Small intestine (tissue), 7 donors: ENCODE data around the gene CTCF. TPM values are rescaled to one million over a fixed set of nuclear protein-coding genes. Genes with fewer than 3 reads are reported as not detected.

Experiments used
- DNase-seq, 2 donors: peaks; one replicate each; pipeline versions ENCODE4 v3.0.0 to v3.0.0-alpha.2; 2013
- FAIRE-seq: peaks from 2 replicates; lab custom pipeline; 2012; peaks lifted over from hg19 to GRCh38; lab: Jason Lieb, UNC
- H3K27ac ChIP-seq, 3 donors: one replicate each; pipeline ENCODE4 v1.5.1; 2013; ENCODE audit warnings: low read length in 2 of 3, mild to moderate bottlenecking in 2 of 3, control low read depth in 1 of 3, inconsistent platforms in 1 of 3, low read depth in 1 of 3, moderate library complexity in 1 of 3
- H3K27me3 ChIP-seq, 3 donors: one replicate each; pipeline ENCODE4 v1.6.1; 2013; ENCODE audit warnings: low read length in 3 of 3, inconsistent platforms in 1 of 3; ENCODE audit not compliant: control insufficient read depth in 3 of 3, insufficient read depth in 3 of 3
- H3K36me3 ChIP-seq, 3 donors: one replicate each; pipeline ENCODE4 v1.6.1; 2013; ENCODE audit warnings: low read length in 3 of 3, inconsistent platforms in 1 of 3, low read depth in 1 of 3, mild to moderate bottlenecking in 1 of 3, moderate library complexity in 1 of 3; ENCODE audit not compliant: control insufficient read depth in 3 of 3, insufficient read depth in 2 of 3
- H3K4me1 ChIP-seq, 3 donors: one replicate each; pipeline ENCODE4 v1.6.1; 2013; ENCODE audit warnings: low read length in 2 of 3, inconsistent platforms in 1 of 3, low read depth in 1 of 3, mild to moderate bottlenecking in 1 of 3, moderate library complexity in 1 of 3; ENCODE audit not compliant: control insufficient read depth in 3 of 3, insufficient read depth in 2 of 3
- H3K4me3 ChIP-seq, 3 donors: one replicate each; pipeline ENCODE4 v1.5.1; 2013; ENCODE audit warnings: low read length in 3 of 3, control low read depth in 1 of 3, inconsistent platforms in 1 of 3, low read depth in 1 of 3, mild to moderate bottlenecking in 1 of 3, moderate library complexity in 1 of 3
- H3K9me3 ChIP-seq, 2 donors: one replicate each; pipeline ENCODE4 v1.6.1; 2013; ENCODE audit warnings: low read depth in 1 of 2, low read length in 1 of 2; ENCODE audit not compliant: control insufficient read depth in 2 of 2, insufficient read depth in 1 of 2
- WGBS, 3 donors: extraction: QIAGEN DNeasy Blood & Tissue Kit; methylation state at CpG; one replicate each; pipeline ENCODE4 v1.1.7; 2013; 5-methylcytosine and 5-hydroxymethylcytosine counted together
- polyA plus RNA-seq, 4 donors: library from polyadenylated mRNA; stranded (reverse) in 3 of 4; unstranded in 1 of 4; fragments of 200-250 nt in 3 of 4; fragments of 120-200 nt in 1 of 4; gene quantifications; one replicate each; pipeline versions ENCODE4 v1.2.1 to v1.2.3, GENCODE V29; 2013
- donor health status: healthy with polysubstance abuse.
- donor health status: control.
- donor health status: control.
- donor health status: Bipolar disorder and iron deficiency.
- donor health status: healthy.

CTCF gene
- polyA plus RNA-seq, 4 donors: 23.5 to 45.0 (median 24.2) TPM

- Histone ChIP-seq H3K27me3 (peaks cover 0 to 47% (median 6%) of the 10 kb centered on the region in 3 donors), H3K9me3 (peaks cover 0 to 3% of the 10 kb centered on the region in 2 donors), H3K36me3 (peaks cover 0 to 27% (median 2%) of the 10 kb centered on the region in 3 donors), H3K4me3 (no peak overlapping the region), H3K27ac (no peak overlapping the region), H3K4me1 (peaks cover 0 to 12% (median 0%) of the 10 kb centered on the region in 3 donors)
- FAIRE-seq (no peak), DNase-seq (no peak)
- WGBS, 3 donors: 62 to 73% (median 67%) methylated on average over 4 of the region's 4 CpGs
Observed at GRCh38 chr16:67655363-67655762, 93.0 kb downstream of the CTCF start.

DNA sequence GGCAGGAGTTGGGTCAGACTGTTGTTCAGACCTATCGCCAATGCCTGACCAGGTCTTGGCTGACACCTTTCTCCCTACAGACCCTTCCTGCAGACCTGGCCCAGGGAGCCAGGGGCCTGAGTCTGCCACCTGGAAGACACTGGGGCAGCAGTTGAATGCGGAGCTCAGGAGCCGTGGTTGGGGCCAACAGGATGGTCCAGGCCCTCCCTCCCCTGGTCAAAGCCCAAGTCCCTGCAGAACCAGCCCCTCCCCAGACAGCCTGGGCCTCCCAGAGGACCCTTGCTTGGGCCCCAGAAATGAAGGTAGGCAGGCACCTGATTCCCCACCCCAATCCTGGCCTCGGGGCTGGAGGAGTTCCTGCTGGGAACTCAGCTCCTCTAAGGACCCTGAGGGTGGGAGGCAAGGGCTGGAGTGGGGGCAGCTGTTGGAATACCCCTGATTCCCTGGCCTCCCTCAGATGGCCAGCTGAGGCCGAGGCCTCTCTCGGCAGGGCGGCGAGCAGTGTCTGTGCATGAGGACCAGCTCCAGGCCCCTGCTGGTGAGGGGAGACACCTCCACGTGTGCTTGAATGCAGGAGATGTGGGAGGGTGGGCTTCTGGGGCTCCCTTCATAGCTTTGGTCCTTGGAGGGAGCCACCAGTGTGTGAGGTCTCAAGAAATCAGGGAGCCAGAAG, 94.2 kb downstream of the CTCF start:
- Histone ChIP-seq H3K4me1 (peaks cover 0 to 17% (median 0%) of the 10 kb centered on the region in 3 donors), H3K27me3 (peaks cover 0 to 36% (median 6%) of the 10 kb centered on the region in 3 donors), H3K4me3 (no peak overlapping the region), H3K27ac (no peak overlapping the region), H3K36me3 (peaks cover 0 to 27% (median 2%) of the 10 kb centered on the region in 3 donors), H3K9me3 (peaks cover 0 to 3% of the 10 kb centered on the region in 2 donors)
- DNase-seq (no peak), FAIRE-seq (no peak)
- 84 to 85% (median 85%) methylated on average over 9 of the region's 9 CpGs for WGBS, 3 donors

GRCh38 chr16:67657017-67657608, 94.8 kb downstream of the CTCF start:
- peaks cover 0 to 18% (median 0%) of the 10 kb centered on the region in 3 donors for H3K4me1 ChIP-seq
- H3K4me3 ChIP-seq: no peak overlapping the region
- DNase-seq: no peak
- H3K27me3 ChIP-seq: peaks cover 0 to 30% (median 2%) of the 10 kb centered on the region in 3 donors
- H3K27ac ChIP-seq: no peak overlapping the region
- WGBS, 3 donors: 87 to 94% (median 93%) methylated on average over 16 of the region's 16 CpGs
- FAIRE-seq: no peak
- peaks cover 0 to 27% (median 2%) of the 10 kb centered on the region in 3 donors for H3K36me3 ChIP-seq
- H3K9me3 ChIP-seq: peaks cover 0 to 3% of the 10 kb centered on the region in 2 donors

DNA sequence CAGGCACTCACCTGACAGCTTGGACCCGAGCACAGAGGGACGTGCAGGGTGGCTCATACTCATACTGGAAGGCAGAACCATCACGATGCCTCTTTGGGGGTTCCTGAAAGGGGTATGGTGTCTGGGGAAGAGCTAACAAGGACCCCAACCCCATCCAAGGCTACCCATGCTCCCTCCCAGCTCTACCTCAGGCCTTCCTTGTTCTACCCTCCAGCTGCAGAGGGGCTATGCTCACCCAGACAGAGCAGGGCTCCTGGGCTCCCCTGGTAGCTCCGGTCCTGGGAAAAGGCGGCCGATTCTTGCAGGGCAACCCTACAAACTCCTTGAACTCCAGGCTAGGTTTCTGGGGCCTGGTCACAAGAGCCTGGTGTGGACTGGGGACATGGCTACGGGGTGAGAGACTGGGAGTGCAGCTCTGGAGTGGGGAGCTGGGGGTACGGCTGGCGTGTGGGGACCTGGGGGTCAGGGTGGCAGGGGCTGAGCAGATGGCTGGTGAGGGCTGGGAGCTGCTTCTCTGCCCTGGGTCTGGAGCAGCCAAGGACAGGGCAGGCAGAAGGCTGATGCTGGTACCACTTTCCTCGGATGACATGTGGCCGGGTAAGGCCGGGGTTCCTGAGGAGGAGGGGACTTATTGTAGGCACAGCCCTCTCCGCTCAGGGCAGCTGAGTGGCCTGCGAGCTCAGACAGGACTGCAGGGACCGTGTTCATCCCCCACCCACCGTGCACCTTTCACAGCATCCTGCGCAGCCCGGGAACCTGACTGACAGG, 95.6 kb downstream of the CTCF start:
- H3K27me3 ChIP-seq: peaks cover 0 to 25% (median 2%) of the 10 kb centered on the region in 3 donors
- DNase-seq: no peak
- WGBS, 3 donors: 91 to 95% (median 93%) methylated on average over 18 of the region's 18 CpGs
- peaks cover 0 to 18% (median 0%) of the 10 kb centered on the region in 3 donors for H3K4me1 ChIP-seq
- FAIRE-seq: no peak
- peaks cover 0 to 34% (median 2%) of the 10 kb centered on the region in 3 donors for H3K36me3 ChIP-seq
- H3K27ac ChIP-seq: no peak overlapping the region
- no peak overlapping the region for H3K4me3 ChIP-seq
- peaks cover 0 to 3% of the 10 kb centered on the region in 2 donors for H3K9me3 ChIP-seq

GRCh38 chr16:67658849-67659674, 96.7 kb downstream of the CTCF start:
- H3K27ac ChIP-seq: no peak overlapping the region
- no peak for FAIRE-seq
- peak overlapping the region; percentile 74 to 99 (median 80) for H3K4me3 ChIP-seq
- DNase-seq: no peak
- 32 to 37% (median 35%) methylated on average over 19 to 21 of the region's 21 CpGs for WGBS, 3 donors
- peaks cover 0 to 14% (median 0%) of the 10 kb centered on the region in 3 donors for H3K4me1 ChIP-seq
- H3K27me3 ChIP-seq: peaks cover 0 to 15% (median 0%) of the 10 kb centered on the region in 3 donors
- H3K9me3 ChIP-seq: no peaks in the 10 kb centered on the region
- peaks cover 0 to 46% (median 2%) of the 10 kb centered on the region in 3 donors for H3K36me3 ChIP-seq

GRCh38 chr16:67659675-67660563, 97.6 kb downstream of the CTCF start, which contains the start of gene ACD:
Gene ACD, minus strand, starts transcription at chr16:67660260. Its CDS starts 40 bp downstream, at chr16:67660220.
- Histone ChIP-seq H3K36me3 (peaks cover 0 to 50% (median 2%) of the 10 kb centered on the region in 3 donors), H3K9me3 (no peaks in the 10 kb centered on the region), H3K27ac (peak within 1 kb of the TSS; percentile 87 to 99 (median 98)), H3K4me1 (peaks cover 0 to 14% (median 0%) of the 10 kb centered on the region in 3 donors), H3K4me3 (peak within 1 kb of the TSS; percentile 74 to 99 (median 80)), H3K27me3 (peaks cover 0 to 6% (median 0%) of the 10 kb centered on the region in 3 donors)
- DNase-seq: peak; percentile 93 to 96
- whole genome bisulfite sequencing, 3 donors: 0% methylated on average over 70 to 83 of the region's 83 CpGs
- no peak for FAIRE-seq

DNA sequence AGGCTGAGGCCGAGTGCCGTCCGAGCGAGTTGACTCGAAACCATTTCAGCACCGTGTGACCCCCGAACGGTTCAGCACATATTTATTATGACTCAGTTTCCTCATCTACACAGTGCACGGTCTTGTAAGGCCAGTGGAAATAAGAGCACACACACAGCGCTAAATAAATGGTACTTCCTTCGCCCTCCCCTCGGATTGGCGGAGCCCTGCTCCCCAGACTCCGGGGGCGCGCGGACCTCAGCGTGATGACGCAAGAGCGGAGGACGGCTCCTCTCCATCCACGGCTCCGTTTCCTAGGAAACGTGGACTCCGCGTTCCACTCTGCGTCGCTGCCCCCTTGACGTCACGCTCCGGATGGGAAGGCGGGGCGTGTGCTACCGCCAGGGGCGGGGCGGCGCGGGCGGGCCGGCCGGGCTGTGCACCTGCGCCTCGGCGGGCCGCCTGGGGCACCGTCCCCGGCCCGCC, 98.3 kb downstream of the CTCF start, which contains the start of gene PARD6A:
Gene PARD6A (plus strand): TSS at position 397 of the 465 bp plus-strand sequence. CDS start 79 bp downstream, outside the sequence.
- H3K4me1 ChIP-seq: peaks cover 0 to 15% (median 0%) of the 10 kb centered on the region in 3 donors
- H3K4me3 ChIP-seq: peak within 1 kb of the TSS; percentile 74 to 99 (median 80)
- no peaks in the 10 kb centered on the region for H3K27me3 ChIP-seq
- H3K27ac ChIP-seq: peak within 1 kb of the TSS; percentile 87 to 99 (median 98)
- FAIRE-seq (no peak), DNase-seq (peak; percentile 94 to 95)
- WGBS, 3 donors: 0% methylated on average over 35 to 48 of the region's 48 CpGs
- H3K36me3 ChIP-seq: peaks cover 0 to 52% (median 2%) of the 10 kb centered on the region in 3 donors
- no peaks in the 10 kb centered on the region for H3K9me3 ChIP-seq
